ENCODE data around the gene SCAMP3. TPM values are rescaled to one million over a fixed set of nuclear protein-coding genes. Genes with fewer than 3 reads are reported as not detected.
"Not testable (repeated sequence)": the region's sequence is repeated elsewhere in the genome, so short reads cannot be mapped to it uniquely, and the experiment has no call there.

SCAMP3 gene
- total RNA-seq, 3 donors from 2014 or later (not counting 1 experiment from before 2014, with no cell fraction given), result 59.7 to 72.1 (median 65.0) TPM

- H3K4me1 Mint-ChIP-seq, result peaks cover 21 to 37% of the 10 kb centered on the region in 2 donors
- peaks cover 8% of the 10 kb centered on the region for H3K36me3 Mint-ChIP-seq
- peaks cover 4 to 8% of the 10 kb centered on the region in 2 donors for H3K27me3 Mint-ChIP-seq (ENCODE audit: low read depth in 2 of 2)
- ATAC-seq (peak; percentile 19 to 38 (median 38)), DNase-seq (peak; percentile 48 to 88)
- H3K27me3 ChIP-seq (ENCODE audit: control insufficient read depth, insufficient read depth, low read length), result no peaks in the 10 kb centered on the region
- peaks cover 3% of the 10 kb centered on the region for H3K9me3 ChIP-seq (ENCODE audit: control insufficient read depth, insufficient read depth, low read length)
- intact Hi-C loops (cut with micrococcal nuclease), result loop anchor here (5.0 kb wide), 1 partner anchor 49 kb away; no protein-coding TSS in a partner anchor
- 18% methylated on average over 4 of the region's 4 CpGs for WGBS (ENCODE audit: insufficient coverage)
- peak overlapping the region; percentile 91 for H3K4me3 Mint-ChIP-seq
- no peak for TF ChIP-seq CTCF (IDR thresholded peaks at IDR 0.05)
- peak overlapping the region; percentile 13 for H3K27ac ChIP-seq (ENCODE audit: low read length)
- peaks cover 44% of the 10 kb centered on the region for H3K4me1 ChIP-seq (ENCODE audit: control insufficient read depth, insufficient read depth, low read length)
- peaks cover 2 to 3% of the 10 kb centered on the region in 2 donors for H3K9me3 Mint-ChIP-seq
- H3K36me3 ChIP-seq (ENCODE audit: control insufficient read depth, insufficient read depth, low read length), result peaks cover 16% of the 10 kb centered on the region
- peak overlapping the region; percentile 82 to 89 for H3K27ac Mint-ChIP-seq
- peak overlapping the region; percentile 51 for H3K4me3 ChIP-seq (ENCODE audit: low read length)
These were observed 21.0 kb downstream of the SCAMP3 start for GRCh38 chr1:155241069-155241679.

GRCh38 chr1:155236451-155236850 is 25.7 kb downstream of the SCAMP3 start:
- Mint-ChIP-seq H3K27ac (no peak overlapping the region), H3K4me1 (peaks cover 13 to 16% of the 10 kb centered on the region in 2 donors), H3K9me3 (no peaks in the 10 kb centered on the region), H3K27me3 (ENCODE audit: low read depth in 2 of 2) (no peaks in the 10 kb centered on the region), H3K36me3 (no peaks in the 10 kb centered on the region), H3K4me3 (no peak overlapping the region)
- Histone ChIP-seq H3K4me1 (ENCODE audit: control insufficient read depth, insufficient read depth, low read length) (peaks cover 18% of the 10 kb centered on the region), H3K27ac (ENCODE audit: low read length) (no peak overlapping the region), H3K9me3 (ENCODE audit: control insufficient read depth, insufficient read depth, low read length) (no peaks in the 10 kb centered on the region), H3K36me3 (ENCODE audit: control insufficient read depth, insufficient read depth, low read length) (peaks cover 22% of the 10 kb centered on the region), H3K4me3 (ENCODE audit: low read length) (no peak overlapping the region), H3K27me3 (ENCODE audit: control insufficient read depth, insufficient read depth, low read length) (no peaks in the 10 kb centered on the region)
- TF ChIP-seq CTCF (IDR thresholded peaks at IDR 0.05), result no peak
- WGBS (ENCODE audit: insufficient coverage), result 96% methylated on average over 4 of the region's 5 CpGs
- intact Hi-C loops (cut with micrococcal nuclease), result no loop called here
- DNase-seq (no peak), ATAC-seq (no peak)

- H3K9me3 ChIP-seq (ENCODE audit: control insufficient read depth, insufficient read depth, low read length); H3K27me3 Mint-ChIP-seq (ENCODE audit: low read depth in 2 of 2); H3K36me3 Mint-ChIP-seq; H3K4me1 ChIP-seq (ENCODE audit: control insufficient read depth, insufficient read depth, low read length); H3K9me3 Mint-ChIP-seq; H3K4me3 Mint-ChIP-seq; ATAC-seq; H3K27ac Mint-ChIP-seq; intact Hi-C loops (cut with micrococcal nuclease); H3K4me1 Mint-ChIP-seq; H3K27me3 ChIP-seq (ENCODE audit: control insufficient read depth, insufficient read depth, low read length); H3K27ac ChIP-seq (ENCODE audit: low read length); DNase-seq; H3K4me3 ChIP-seq (ENCODE audit: low read length): not testable (repeated sequence)
- 97% methylated on average over 4 of the region's 9 CpGs for WGBS (ENCODE audit: insufficient coverage)
- H3K36me3 ChIP-seq (ENCODE audit: control insufficient read depth, insufficient read depth, low read length), result peaks cover 22% of the 10 kb centered on the region
These were observed 26.8 kb downstream of the SCAMP3 start for GRCh38 chr1:155235375-155235774.

GRCh38 chr1:155233502-155233901 is 28.7 kb downstream of the SCAMP3 start:
- intact Hi-C loops (cut with micrococcal nuclease); H3K4me3 ChIP-seq (ENCODE audit: low read length); H3K4me3 Mint-ChIP-seq; H3K27ac ChIP-seq (ENCODE audit: low read length); H3K27me3 Mint-ChIP-seq (ENCODE audit: low read depth in 2 of 2); H3K36me3 Mint-ChIP-seq; DNase-seq; H3K4me1 Mint-ChIP-seq; H3K27ac Mint-ChIP-seq; H3K27me3 ChIP-seq (ENCODE audit: control insufficient read depth, insufficient read depth, low read length); ATAC-seq; H3K9me3 ChIP-seq (ENCODE audit: control insufficient read depth, insufficient read depth, low read length); H3K4me1 ChIP-seq (ENCODE audit: control insufficient read depth, insufficient read depth, low read length); H3K9me3 Mint-ChIP-seq: not testable (repeated sequence)
- 100% methylated on average over 1 of the region's 5 CpGs for WGBS (ENCODE audit: insufficient coverage)
- H3K36me3 ChIP-seq (ENCODE audit: control insufficient read depth, insufficient read depth, low read length), result peaks cover 22% of the 10 kb centered on the region

GRCh38 chr1:155232001-155232978 is 29.9 kb downstream of the SCAMP3 start:
- H3K4me1 ChIP-seq (ENCODE audit: control insufficient read depth, insufficient read depth, low read length); DNase-seq; H3K9me3 Mint-ChIP-seq; H3K36me3 Mint-ChIP-seq; H3K27me3 Mint-ChIP-seq (ENCODE audit: low read depth in 2 of 2); H3K9me3 ChIP-seq (ENCODE audit: control insufficient read depth, insufficient read depth, low read length); H3K4me3 ChIP-seq (ENCODE audit: low read length); intact Hi-C loops (cut with micrococcal nuclease); H3K27ac ChIP-seq (ENCODE audit: low read length); H3K4me1 Mint-ChIP-seq; H3K27ac Mint-ChIP-seq; H3K27me3 ChIP-seq (ENCODE audit: control insufficient read depth, insufficient read depth, low read length); ATAC-seq; H3K4me3 Mint-ChIP-seq: not testable (repeated sequence)
- WGBS (ENCODE audit: insufficient coverage), result 92% methylated on average over 12 of the region's 13 CpGs
- H3K36me3 ChIP-seq (ENCODE audit: control insufficient read depth, insufficient read depth, low read length), result peaks cover 16% of the 10 kb centered on the region

GRCh38 chr1:155231302-155231701 is 30.9 kb downstream of the SCAMP3 start:
- H3K4me1 ChIP-seq (ENCODE audit: control insufficient read depth, insufficient read depth, low read length), result peaks cover 17% of the 10 kb centered on the region
- H3K27ac Mint-ChIP-seq; H3K36me3 Mint-ChIP-seq; H3K27ac ChIP-seq (ENCODE audit: low read length); H3K27me3 ChIP-seq (ENCODE audit: control insufficient read depth, insufficient read depth, low read length); H3K4me3 ChIP-seq (ENCODE audit: low read length); H3K9me3 Mint-ChIP-seq; H3K27me3 Mint-ChIP-seq (ENCODE audit: low read depth in 2 of 2); DNase-seq; intact Hi-C loops (cut with micrococcal nuclease); ATAC-seq; H3K4me3 Mint-ChIP-seq; H3K9me3 ChIP-seq (ENCODE audit: control insufficient read depth, insufficient read depth, low read length); H3K36me3 ChIP-seq (ENCODE audit: control insufficient read depth, insufficient read depth, low read length): not testable (repeated sequence)
- 59% methylated on average over 3 of the region's 3 CpGs for WGBS (ENCODE audit: insufficient coverage)
- peaks cover 12 to 13% of the 10 kb centered on the region in 2 donors for H3K4me1 Mint-ChIP-seq
